HG02973 (cell line): ENCODE results near the gene CAPN12.
"Not testable (repeated sequence)": the region's sequence is repeated elsewhere in the genome, so short reads cannot be mapped to it uniquely, and the experiment has no call there.

ENCODE experiments used
- ATAC-seq: cut with Tn5 transposase; IDR thresholded peaks from one replicate; pipeline ENCODE4 v1.9.1; 2021; ENCODE audit warnings: moderate library complexity; ENCODE audit not compliant: unreplicated experiment

Gene CAPN12

DNA sequence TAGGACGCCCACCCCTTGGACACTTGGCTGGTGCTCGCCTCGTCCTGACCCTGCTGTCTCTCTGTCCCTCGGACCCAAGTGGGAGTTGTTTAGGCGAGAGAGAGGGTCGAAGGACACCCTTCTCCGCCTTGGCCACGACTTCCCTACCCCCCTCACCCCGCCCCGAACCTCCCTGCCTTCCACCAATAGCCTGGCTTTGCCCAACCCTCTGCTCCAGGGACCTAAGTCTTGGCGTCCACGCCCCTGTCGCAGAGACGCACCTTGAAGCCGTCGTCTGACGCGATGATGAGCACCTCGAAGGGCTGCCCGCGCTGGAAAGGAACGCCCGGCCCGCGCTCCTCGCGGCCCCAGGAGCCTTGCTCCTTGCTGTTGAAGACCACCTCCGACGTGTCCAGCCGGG, 27.3 kb upstream of the CAPN12 start:
- ATAC-seq: not testable (repeated sequence)

DNA sequence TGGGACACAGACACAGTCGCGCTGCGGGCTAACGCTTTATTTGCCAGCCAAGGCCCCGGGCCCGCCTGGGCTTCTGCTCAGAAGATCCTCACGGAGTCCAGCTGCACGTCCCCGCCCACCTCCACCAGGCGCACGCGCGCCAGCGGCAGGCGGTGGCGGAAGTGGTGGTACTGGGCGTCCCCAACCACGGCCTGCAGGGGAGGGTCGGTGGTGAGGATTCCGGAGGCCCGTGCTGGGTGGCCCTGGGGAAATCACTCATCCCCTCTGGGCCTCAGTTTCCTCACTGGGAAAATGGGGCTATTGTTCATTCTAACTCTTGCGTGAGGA, 26.6 kb upstream of the CAPN12 start:
- not testable (repeated sequence) for ATAC-seq

DNA sequence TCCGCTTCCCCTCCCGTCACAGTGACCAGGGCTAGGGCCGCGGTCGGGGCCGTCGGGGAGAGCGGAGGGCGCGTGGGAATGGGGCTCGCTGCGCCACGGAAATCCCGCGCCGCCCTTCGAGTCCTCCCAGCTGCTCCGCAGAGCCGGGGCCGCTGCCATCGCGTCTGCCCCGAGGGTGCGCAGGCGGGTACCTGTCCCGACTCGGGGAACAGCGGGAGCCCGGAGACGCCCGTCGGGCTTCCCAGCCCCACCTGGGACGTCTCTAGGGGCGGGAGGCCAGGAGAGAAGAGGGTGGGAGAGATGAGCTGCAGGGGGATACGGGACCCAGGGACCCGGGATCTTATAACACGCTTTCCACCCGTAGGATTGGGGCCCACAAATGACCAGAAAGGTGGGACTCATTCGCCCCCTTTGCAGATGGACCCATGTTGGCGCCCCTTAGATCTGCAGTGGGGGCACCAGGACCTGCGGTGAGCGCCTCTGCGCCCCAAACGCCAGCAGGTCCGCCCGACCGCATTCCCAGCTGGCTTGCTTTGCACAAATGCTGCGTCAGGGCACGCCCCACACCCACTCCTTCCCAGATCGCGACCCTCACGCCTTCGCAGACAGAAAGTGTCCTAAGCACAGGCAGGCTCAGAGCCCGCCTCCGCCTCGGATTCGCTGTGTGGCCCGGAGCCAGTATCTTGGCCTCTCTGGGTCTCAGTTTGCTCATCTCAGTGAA, 26.1 kb upstream of the CAPN12 start:
- not testable (repeated sequence) for ATAC-seq

DNA sequence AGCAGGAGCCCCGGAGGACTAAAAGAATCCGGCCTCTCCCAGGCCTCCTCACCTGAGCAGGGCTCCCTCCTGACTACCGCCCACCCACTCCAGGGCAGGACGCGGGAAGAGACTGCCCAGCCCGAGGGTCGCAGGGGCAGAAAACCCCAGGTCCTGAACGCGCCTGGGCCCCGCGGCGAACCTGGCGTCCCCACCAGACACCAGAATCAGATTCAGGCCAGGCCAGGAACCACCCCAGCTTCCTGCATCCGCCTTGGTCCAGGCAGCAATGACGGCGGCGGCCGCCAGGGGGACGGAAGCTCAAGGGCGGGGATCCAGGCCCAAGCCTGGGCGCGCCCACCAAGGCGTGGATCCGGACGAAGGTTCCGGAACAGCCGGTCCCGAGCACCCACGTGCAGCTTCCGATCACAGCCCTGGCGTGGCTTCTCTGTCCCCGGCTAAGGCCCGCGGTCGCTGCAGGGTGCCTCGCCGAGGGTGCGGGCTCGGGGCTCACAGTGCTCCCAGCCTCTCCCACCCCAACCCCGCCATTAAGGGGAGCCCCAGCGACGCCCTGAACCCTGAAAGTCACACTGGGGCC, 25.4 kb upstream of the CAPN12 start:
- peak; percentile 64 for ATAC-seq

DNA sequence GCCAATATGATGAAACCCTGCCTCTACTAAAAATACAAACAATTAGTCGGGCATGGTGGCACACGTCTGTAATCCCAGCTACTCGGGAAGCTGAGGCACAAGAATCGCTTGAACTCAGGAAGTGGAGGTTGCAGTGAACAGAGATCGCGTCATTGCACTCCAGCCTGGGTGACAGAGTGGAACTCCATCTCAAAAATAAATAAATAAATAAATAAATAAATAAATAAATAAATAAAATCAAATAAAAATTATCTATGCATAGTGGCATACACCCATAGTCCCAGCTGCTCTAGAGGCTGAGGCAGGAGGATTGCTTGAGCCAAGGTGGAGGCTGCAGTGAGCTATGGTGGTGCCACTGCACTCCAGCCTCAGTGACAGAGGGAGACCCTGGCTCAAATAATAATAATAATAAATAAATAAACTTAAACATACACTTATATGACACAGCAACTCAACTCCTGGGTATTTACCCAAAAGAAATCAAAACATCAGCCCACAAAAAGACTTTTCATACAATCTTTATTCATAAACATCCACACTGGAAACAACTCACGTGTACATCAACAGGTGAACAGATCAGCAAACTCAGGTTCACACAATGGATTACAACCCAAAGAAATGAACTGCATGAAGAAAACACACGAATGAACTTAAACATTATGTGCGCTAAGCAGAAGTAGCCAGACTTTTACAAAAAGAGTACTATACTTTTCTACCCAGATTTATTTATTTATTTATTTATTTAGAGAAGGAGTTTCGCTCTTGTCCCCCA, 22.2 kb upstream of the CAPN12 start:
- no peak for ATAC-seq

DNA sequence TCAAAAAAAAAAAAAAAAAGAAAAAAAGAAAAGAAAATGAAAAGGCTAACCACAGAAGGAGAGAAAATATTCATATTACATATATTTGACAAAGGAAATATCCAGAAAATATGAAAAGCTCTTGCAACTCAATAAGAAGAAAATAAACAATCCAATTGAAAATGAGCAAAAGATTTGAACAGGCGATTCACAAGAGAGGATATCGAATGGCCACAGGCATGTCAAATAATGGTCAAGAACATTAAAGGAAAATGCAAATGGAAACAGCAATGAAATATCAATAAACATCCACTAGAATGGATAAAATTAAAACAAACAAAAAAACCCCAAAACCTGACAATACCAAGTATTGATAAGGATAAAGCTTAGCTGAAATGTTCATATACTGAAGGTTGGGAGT, 20.9 kb upstream of the CAPN12 start:
- no peak for ATAC-seq

DNA sequence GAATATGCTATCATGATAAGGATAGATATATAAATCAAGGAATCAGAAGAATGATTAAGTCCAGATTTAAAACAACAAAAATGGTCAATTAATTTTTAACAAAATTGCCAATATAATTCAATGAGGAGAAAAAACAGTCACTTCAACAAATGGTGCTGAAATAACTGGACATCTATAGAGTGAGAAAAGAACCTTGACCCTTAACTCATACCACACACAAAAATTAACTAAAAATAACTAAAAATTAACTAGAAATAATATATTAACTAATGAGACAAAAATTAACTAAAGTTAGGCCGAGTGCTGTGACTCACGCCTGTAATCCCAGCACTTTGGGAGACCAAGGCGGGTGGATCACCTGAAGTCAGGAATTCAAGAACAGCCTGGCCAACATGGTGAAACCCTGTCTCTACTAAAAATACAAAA, 19.5 kb upstream of the CAPN12 start:
- no peak for ATAC-seq

DNA sequence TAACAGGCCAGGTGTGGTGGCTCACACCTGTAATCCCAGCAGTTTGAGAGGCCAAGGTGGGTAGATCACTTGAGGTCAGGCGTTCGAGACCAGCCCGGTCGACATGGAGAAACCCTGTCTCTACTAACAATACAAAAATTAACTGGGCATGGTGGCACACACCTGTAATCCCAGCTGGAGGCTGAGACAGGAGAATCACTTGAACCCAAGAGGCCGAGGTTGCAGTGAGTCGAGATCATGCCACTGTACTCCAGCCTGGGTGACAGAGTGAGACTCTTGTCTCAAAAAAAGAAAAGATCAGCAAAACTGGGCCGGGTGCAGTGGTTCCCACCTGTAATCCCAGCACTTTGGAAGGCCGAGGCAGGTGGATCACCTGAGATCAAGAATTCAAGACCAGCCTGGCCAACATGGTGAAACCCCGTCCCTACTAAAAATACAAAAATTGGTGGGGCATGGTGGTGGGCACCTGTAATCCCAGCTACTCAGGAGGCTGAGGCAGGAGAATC, 17.7 kb upstream of the CAPN12 start:
- not testable (repeated sequence) for ATAC-seq

DNA sequence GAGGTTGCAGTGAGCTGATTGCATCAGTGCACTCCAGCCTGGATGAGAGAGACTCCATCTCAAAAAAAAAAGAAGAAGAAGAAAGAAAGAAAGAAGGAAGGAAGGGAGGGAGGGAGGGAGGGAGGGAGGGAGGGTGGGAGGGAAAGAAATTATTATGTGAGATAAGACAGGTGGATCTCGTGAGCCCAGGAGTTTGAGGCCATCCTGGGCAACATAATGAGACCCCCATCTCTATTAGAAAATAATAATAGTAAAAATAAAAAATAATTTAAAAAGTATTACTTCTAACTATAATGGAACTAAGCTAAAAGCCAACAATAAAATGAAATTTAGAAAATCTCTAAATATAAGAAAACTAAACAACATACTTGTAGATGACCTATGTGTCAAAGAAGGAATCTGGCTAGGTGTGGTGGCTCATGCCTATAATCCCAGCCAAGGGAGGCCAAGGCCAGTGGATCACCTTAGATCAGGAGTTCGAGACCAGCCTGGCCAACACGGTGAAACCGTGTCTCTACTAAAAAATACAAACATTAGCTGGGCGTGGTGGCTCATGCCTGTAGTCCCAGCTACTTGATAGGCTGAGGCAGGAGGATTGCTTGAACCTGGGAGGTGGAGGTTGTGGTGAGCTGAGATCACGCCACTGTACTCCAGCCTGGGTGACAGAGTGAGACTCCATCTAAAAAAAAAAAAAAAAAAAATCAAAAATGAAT, 16.7 kb upstream of the CAPN12 start:
- ATAC-seq: not testable (repeated sequence)

DNA sequence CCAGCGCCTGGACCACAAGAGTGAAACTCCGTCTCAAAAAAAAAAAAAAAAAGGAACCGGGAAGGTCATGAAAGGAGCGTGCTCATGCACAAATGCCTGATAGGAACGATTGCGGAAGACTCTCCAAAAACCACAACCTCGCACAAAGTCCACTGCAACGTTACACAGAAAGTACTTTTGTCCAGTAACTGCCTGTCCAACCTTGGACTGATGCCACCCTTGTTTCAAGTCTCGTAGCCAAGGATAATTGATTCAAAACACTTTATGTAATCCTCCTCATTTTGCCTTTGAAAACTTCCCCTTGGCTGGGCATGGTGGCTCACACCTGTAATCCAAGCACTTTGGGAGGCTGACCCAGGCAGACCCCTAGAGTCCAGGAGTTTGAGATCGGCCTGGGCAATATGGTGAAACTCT, 15.3 kb upstream of the CAPN12 start:
- ATAC-seq: no peak

DNA sequence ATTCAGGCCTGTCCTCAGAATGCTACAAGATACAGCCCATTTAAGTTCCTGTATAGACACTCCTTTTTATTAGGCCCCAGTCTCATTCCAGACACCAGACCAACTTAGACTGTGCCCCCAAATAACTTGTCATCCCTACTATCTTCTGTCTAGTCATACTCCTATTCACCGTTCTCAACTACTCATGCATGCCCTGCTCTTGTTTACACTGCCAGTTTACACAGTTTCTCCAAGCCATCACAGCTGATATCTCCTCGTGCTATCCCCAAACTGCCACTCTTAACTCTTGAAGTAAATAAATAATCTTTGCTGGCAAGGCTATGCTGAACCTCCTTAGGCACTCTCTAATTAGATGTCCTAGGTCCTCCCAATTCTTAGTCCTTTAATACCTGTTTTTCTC, 9.9 kb upstream of the CAPN12 start:
- ATAC-seq: not testable (repeated sequence)

DNA sequence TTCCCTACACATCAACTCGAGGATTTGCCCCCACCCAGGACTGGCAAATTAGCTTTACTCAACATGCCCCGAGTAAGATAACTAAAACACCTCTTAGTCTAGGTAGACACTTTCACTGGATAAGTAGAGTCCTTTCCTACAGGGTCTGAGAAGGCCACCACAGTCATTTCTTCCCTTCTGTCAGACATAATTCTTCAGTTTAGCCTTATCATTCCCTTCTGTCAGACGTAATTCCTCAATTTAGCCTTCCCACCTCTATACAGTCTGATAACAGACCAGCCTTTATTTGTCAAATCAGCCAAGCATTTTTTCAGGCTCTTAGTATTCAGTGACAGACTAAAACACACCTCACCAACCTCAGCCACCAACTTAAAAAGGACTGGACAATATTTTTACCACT, 9.5 kb upstream of the CAPN12 start:
- not testable (repeated sequence) for ATAC-seq

DNA sequence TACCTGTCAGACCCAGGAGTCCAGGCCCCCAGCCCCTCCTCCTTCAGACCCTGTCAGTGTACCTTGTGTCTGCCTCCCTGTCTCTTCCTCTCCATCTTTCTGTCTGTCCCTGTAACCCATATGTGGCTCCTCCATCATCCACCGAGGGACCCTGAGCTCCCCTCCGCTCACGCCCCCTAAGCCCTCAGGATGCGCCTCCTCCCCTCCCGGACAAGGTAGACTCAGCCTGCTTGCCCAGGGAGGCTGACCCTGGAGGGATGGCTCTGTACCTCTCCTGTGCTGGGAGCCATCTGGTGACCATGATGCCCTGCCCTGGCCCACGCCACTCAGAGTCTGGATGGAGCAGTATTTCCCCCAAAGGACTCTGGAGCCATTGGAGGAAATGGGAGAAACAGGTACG, 1.0 kb upstream of the CAPN12 start:
- ATAC-seq: no peak

DNA sequence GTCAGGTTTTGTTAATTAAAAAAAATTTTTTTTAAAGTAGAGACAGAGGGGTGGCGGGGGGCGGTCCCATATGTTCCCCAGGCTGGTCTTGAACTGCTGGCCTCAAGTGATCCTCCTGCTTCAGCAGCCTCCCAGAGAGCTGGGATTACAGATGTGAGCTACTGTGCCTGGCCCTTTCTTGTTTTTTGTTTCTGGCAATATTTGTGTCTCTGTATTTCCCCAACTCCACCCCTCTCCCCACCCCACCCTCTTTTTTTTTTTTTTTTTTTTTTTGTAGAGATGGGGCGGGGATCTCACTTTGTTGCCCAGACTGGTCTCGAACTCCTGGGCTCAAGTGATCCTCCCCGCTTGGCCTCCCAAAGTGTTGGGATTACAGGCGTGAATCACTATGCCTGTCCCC, 600 bp upstream of the CAPN12 start:
- ATAC-seq: no peak

DNA sequence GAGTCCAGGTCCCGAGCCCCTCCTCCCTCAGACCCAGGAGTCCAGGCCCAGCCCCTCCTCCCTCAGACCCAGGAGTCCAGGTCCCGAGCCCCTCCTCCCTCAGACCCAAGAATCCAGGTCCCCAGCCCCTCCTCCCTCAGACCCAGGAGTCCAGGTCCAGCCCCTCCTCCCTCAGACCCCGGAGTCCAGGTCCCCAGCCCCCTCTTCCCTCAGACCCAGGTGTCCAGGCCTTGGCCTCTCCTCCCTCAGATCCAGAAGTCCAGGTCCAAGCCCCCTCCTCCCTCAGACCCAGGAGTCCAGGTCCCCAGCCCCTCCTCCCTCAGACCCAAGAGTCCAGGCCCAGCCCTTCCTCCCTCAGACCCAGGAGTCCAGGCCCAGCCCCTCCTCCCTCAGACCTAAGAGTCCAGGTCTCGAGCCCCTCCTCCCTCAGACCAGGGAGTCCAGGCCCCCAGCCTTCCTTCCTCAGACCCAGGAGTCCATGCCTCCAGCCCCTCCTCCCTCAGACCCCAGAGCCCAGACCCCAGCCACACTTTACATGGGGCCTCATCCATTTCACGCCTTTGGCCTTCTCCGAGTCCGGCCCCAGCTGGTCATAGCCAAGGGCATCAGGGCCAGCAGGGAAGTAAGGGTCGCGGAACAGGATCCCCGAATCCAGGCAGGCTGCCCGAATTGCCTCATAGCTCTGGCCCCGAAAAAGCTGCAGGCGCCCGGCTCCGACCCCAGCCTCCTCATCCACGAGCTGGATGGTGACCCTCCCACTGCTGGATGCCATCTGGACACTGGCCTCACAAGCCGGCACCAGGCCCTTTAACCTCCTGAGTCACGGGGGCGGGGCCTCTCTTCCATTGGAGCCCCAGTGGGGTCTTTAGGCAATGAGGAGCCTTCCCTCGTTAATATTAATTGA, 628 bp downstream of the CAPN12 start:
- no peak for ATAC-seq

DNA sequence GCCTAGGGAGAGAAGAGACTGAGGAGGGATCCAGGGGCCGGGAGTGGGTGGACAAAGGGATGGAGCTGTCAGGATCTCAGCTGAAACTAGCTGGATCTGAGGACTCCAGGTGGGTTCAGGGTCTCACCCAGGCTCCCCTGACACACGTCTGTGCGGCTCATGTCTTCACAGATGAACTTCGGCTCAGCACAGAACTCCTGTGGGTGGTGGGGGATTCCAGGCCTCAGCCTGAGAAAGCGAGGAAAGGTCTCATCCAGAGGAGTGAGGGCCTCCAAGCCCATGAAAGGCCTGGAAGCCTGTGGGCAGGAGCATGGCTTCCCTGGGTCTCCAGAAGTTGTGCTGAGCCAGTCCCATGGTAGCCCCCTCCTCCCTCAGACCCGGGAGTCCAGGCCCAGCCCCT, 1.4 kb downstream of the CAPN12 start:
- no peak for ATAC-seq

DNA sequence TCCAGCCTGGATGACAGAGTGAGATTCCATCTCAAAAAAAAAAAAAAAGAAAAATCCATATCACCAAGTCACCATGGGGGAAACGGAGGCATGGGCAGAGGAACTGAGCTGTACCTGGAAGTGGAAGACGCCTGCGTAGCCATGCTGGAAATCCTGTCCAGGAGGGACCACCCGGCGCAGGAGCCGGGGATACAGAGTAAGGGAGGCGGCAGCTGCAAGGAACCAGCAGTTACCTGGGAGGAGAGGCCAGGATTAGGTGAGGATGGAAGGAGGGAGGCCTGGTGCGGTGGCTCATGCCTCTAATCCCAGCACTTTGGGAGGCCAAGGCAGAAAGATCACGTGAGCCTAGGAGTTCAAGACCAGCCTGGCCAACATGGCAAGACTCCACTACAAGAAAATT, 2.0 kb downstream of the CAPN12 start:
- no peak for ATAC-seq

DNA sequence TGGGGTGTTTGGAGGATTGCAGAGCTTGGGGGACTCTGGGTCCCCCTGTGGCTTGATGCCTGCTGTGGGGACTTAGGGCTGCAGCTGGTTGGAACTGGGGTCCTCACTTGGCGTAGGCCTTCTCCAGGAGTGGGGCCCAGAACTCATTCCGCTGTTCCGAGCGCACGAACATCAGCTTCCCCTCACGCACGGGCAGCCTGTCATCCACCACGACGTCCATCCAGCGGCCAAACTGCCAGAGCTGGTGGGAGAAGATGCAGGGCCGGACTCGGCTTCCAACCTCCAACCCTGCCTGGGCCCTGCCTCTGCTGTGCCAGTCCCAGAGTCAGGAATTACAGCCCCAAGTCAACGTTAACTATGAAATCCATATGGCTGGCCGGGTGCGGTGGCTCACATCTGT, 2.6 kb downstream of the CAPN12 start:
- no peak for ATAC-seq

DNA sequence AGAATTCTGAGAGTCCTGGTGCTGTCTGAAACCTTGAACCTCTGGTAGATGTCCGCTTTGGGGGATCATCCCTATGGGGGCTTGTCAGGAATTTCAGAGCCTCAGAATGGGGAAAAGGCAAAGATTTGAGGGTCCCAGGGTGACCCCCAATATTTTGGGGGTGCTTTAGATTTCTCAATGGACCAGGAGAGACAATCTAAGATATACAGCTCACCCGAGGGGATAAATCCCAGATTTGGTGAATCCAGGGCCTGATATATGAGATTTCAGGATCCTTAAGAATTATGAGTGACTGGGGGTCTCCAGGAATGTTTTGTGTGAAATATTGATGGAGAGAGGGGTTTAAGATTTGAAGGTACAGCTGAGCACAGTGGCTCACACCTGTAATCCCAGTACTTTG, 3.3 kb downstream of the CAPN12 start:
- ATAC-seq: no peak

DNA sequence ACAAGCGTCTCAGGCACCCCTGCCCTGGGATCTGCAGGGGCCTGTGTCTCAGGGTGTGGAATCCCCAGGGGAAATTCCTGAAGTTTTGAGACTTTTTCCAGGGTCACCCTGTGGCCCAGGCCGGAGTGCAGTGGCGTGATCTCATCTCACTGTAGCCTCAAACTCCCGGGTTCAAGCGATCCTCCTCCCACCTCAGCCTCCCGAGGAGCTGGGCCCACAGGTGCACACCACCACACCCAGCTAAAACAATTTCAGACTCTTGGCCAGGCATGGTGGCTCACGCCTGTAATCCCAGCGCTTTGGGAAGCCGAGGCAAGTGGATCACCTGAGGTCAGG, 4.0 kb downstream of the CAPN12 start:
- no peak for ATAC-seq
